Measurements from ENCODE around the gene MAPK4.
A peak's percentile ranks its signal among the peaks of the same experiment; 100 is the strongest.
"Not testable (repeated sequence)": the region's sequence is repeated elsewhere in the genome, so short reads cannot be mapped to it uniquely, and the experiment has no call there.

Gene MAPK4

GRCh38 chr18:50562258-50562657 is 2.4 kb downstream of the MAPK4 start:
- peaks cover 75% of the 10 kb centered on the region for H3K27me3 Mint-ChIP-seq
- not testable (repeated sequence) for ATAC-seq, H3K4me3 Mint-ChIP-seq, H3K4me1 Mint-ChIP-seq, H3K9me3 Mint-ChIP-seq, DNase-seq, H3K27ac Mint-ChIP-seq

- no peaks in the 10 kb centered on the region for H3K9me3 Mint-ChIP-seq
These were observed 2.8 kb downstream of the MAPK4 start for GRCh38 chr18:50562686-50563085.

GRCh38 chr18:50563376-50563775 is 3.5 kb downstream of the MAPK4 start:
- no peak for ATAC-seq
- Mint-ChIP-seq H3K27me3 (peaks cover 64% of the 10 kb centered on the region), H3K4me3 (no peak overlapping the region), H3K27ac (no peak overlapping the region), H3K4me1 (no peaks in the 10 kb centered on the region), H3K9me3 (peaks cover 0 to under 1% of the 10 kb centered on the region in 2 donors)
- no peak for DNase-seq

More at GRCh38 chr18:50562686-50563085, 2.8 kb downstream of the MAPK4 start:
- DNase-seq (no peak), ATAC-seq (no peak)
- Mint-ChIP-seq H3K27me3 (peaks cover 71% of the 10 kb centered on the region), H3K27ac (no peak overlapping the region), H3K4me3 (no peak overlapping the region), H3K4me1 (no peaks in the 10 kb centered on the region)

- H3K27me3 Mint-ChIP-seq, result peaks cover 12% of the 10 kb centered on the region
- ATAC-seq, result no peak
- H3K9me3 Mint-ChIP-seq, result peaks cover 0 to 7% of the 10 kb centered on the region in 2 donors
- DNase-seq, result no peak
- no peak overlapping the region for H3K4me3 Mint-ChIP-seq
- no peaks in the 10 kb centered on the region for H3K4me1 Mint-ChIP-seq
- H3K27ac Mint-ChIP-seq, result no peak overlapping the region
These were observed 10.0 kb downstream of the MAPK4 start for GRCh38 chr18:50569930-50570329.

GRCh38 chr18:50571606-50572005 is 11.7 kb downstream of the MAPK4 start:
- DNase-seq (no peak), ATAC-seq (no peak)
- H3K27ac Mint-ChIP-seq, result no peak overlapping the region

GRCh38 chr18:50573196-50573595 is 13.3 kb downstream of the MAPK4 start:
- not testable (repeated sequence) for H3K4me1 Mint-ChIP-seq, H3K27ac Mint-ChIP-seq, H3K9me3 Mint-ChIP-seq, H3K27me3 Mint-ChIP-seq, DNase-seq, ATAC-seq, H3K4me3 Mint-ChIP-seq

More at GRCh38 chr18:50571606-50572005, 11.7 kb downstream of the MAPK4 start:
- Mint-ChIP-seq H3K4me3 (no peak overlapping the region), H3K4me1 (no peaks in the 10 kb centered on the region), H3K27me3 (peaks cover 8% of the 10 kb centered on the region), H3K9me3 (peaks cover 0 to 7% of the 10 kb centered on the region in 2 donors)

- no peak for DNase-seq
- Mint-ChIP-seq H3K27me3 (peaks cover 15% of the 10 kb centered on the region), H3K27ac (no peak overlapping the region), H3K9me3 (peaks cover 4 to 7% of the 10 kb centered on the region in 2 donors), H3K4me3 (no peak overlapping the region), H3K4me1 (no peaks in the 10 kb centered on the region)
- no peak for ATAC-seq
These were observed 13.8 kb downstream of the MAPK4 start for GRCh38 chr18:50573679-50574078.

- H3K4me1 Mint-ChIP-seq, result no peaks in the 10 kb centered on the region
- no peak overlapping the region for H3K27ac Mint-ChIP-seq
- no peak for ATAC-seq
- H3K4me3 Mint-ChIP-seq, result no peak overlapping the region
- DNase-seq, result no peak
- H3K27me3 Mint-ChIP-seq, result peaks cover 33% of the 10 kb centered on the region
- H3K9me3 Mint-ChIP-seq, result peaks cover 7 to 13% of the 10 kb centered on the region in 2 donors
These were observed 18.1 kb downstream of the MAPK4 start for GRCh38 chr18:50578030-50578429.

GRCh38 chr18:50578651-50579050 is 18.8 kb downstream of the MAPK4 start:
- Mint-ChIP-seq H3K4me1 (no peaks in the 10 kb centered on the region), H3K4me3 (no peak overlapping the region), H3K9me3 (peaks cover 7 to 15% of the 10 kb centered on the region in 2 donors), H3K27ac (peak overlapping the region in 1 of 2 donors; percentile 0), H3K27me3 (peaks cover 33% of the 10 kb centered on the region)
- DNase-seq, result no peak
- no peak for ATAC-seq

- Mint-ChIP-seq H3K4me1 (no peaks in the 10 kb centered on the region), H3K27me3 (peaks cover 33% of the 10 kb centered on the region), H3K9me3 (peaks cover 7 to 15% of the 10 kb centered on the region in 2 donors), H3K27ac (no peak overlapping the region), H3K4me3 (no peak overlapping the region)
- no peak for ATAC-seq
- DNase-seq, result no peak
These were observed 19.3 kb downstream of the MAPK4 start for GRCh38 chr18:50579061-50579774.

- ATAC-seq, result no peak
- Mint-ChIP-seq H3K4me3 (no peak overlapping the region), H3K27me3 (peaks cover 27% of the 10 kb centered on the region), H3K4me1 (no peaks in the 10 kb centered on the region), H3K9me3 (peaks cover 11 to 23% of the 10 kb centered on the region in 2 donors), H3K27ac (no peak overlapping the region)
- DNase-seq, result no peak
These were observed 21.6 kb downstream of the MAPK4 start for GRCh38 chr18:50581517-50581916.

- H3K4me1 Mint-ChIP-seq, result no peaks in the 10 kb centered on the region
- no peak overlapping the region for H3K4me3 Mint-ChIP-seq
- DNase-seq (no peak), ATAC-seq (no peak)
- no peak overlapping the region for H3K27ac Mint-ChIP-seq
- peaks cover 27% of the 10 kb centered on the region for H3K27me3 Mint-ChIP-seq
- H3K9me3 Mint-ChIP-seq, result peaks cover 11 to 23% of the 10 kb centered on the region in 2 donors
These were observed 22.6 kb downstream of the MAPK4 start for GRCh38 chr18:50582500-50582899.

- H3K4me1 Mint-ChIP-seq, result no peaks in the 10 kb centered on the region
- no peaks in the 10 kb centered on the region for H3K27me3 Mint-ChIP-seq
- DNase-seq (no peak), ATAC-seq (no peak)
- no peak overlapping the region for H3K27ac Mint-ChIP-seq
- H3K4me3 Mint-ChIP-seq, result no peak overlapping the region
- peaks cover 4 to 16% of the 10 kb centered on the region in 2 donors for H3K9me3 Mint-ChIP-seq
These were observed 26.8 kb downstream of the MAPK4 start for GRCh38 chr18:50586710-50587109.

GRCh38 chr18:50590593-50590992 is 30.7 kb downstream of the MAPK4 start:
- no peak for DNase-seq

GRCh38 chr18:50594012-50594411 is 34.1 kb downstream of the MAPK4 start:
- DNase-seq, result no peak
- H3K27ac Mint-ChIP-seq, result no peak overlapping the region
- no peak for ATAC-seq
- H3K4me3 Mint-ChIP-seq, result no peak overlapping the region
- peaks cover 0 to 5% of the 10 kb centered on the region in 2 donors for H3K9me3 Mint-ChIP-seq
- H3K27me3 Mint-ChIP-seq, result peaks cover 14% of the 10 kb centered on the region
- H3K4me1 Mint-ChIP-seq, result no peaks in the 10 kb centered on the region

More at GRCh38 chr18:50590593-50590992, 30.7 kb downstream of the MAPK4 start:
- Mint-ChIP-seq H3K9me3 (peaks cover under 1 to 7% of the 10 kb centered on the region in 2 donors), H3K27ac (no peak overlapping the region), H3K4me3 (no peak overlapping the region), H3K4me1 (no peaks in the 10 kb centered on the region), H3K27me3 (no peaks in the 10 kb centered on the region)
- ATAC-seq, result no peak

GRCh38 chr18:50594942-50595341 is 35.1 kb downstream of the MAPK4 start:
- Mint-ChIP-seq H3K27me3 (peaks cover 14% of the 10 kb centered on the region), H3K9me3 (peaks cover 0 to 5% of the 10 kb centered on the region in 2 donors), H3K4me1 (no peaks in the 10 kb centered on the region), H3K4me3 (no peak overlapping the region), H3K27ac (no peak overlapping the region)
- DNase-seq, result no peak
- ATAC-seq, result no peak

- Mint-ChIP-seq H3K9me3 (no peaks in the 10 kb centered on the region), H3K4me3 (no peak overlapping the region), H3K27ac (no peak overlapping the region), H3K4me1 (no peaks in the 10 kb centered on the region), H3K27me3 (peaks cover 35% of the 10 kb centered on the region)
- ATAC-seq (no peak), DNase-seq (no peak)
These were observed 42.6 kb downstream of the MAPK4 start for GRCh38 chr18:50602466-50602865.
